GM12878 (cell line): ENCODE results near the gene CACNA1G. TPM values are rescaled to one million over a fixed set of nuclear protein-coding genes. Genes with fewer than 3 reads are reported as not detected.

Experiments used
- ATAC-seq: fragments of 200-7000 bp; cut with Tn5 transposase; 3 replicates; pipeline ENCODE4 v1.9.1; 2020; ENCODE audit warnings: mild to moderate bottlenecking, moderate library complexity
- BruUV-seq: library from RNA; stranded (reverse); fragments of 400-500 nt; replicated peaks from 2 replicates; lab custom pipeline; 2021; lab: Mats Ljungman, UMichigan
- CTCF ChIA-PET: fragments of 300-600 bp; sonication (Branson Sonifier 250); formaldehyde crosslinking; extraction: SDS; loops from one replicate; lab custom pipeline; 2021; ENCODE audit warnings: inconsistent platforms; lab: Yijun Ruan, JAX
- POLR2A ChIA-PET: fragments of 350-600 bp; formaldehyde crosslinking; extraction: SDS; loops from one replicate; lab custom pipeline; 2021; ENCODE audit warnings: inconsistent platforms; lab: Charles Lee
- RAD21 ChIA-PET: fragments of 300-600 bp; sonication (Branson Sonifier 250); formaldehyde crosslinking; loops from one replicate; lab custom pipeline; 2023; ENCODE audit warnings: antibody characterized with exemption; ENCODE audit not compliant: unreplicated experiment; lab: Charles Lee
- SMC1A ChIA-PET: fragments of 300-600 bp; sonication (Branson Sonifier 250); formaldehyde crosslinking; loops from one replicate; lab custom pipeline; 2023; ENCODE audit not compliant: unreplicated experiment, uncharacterized antibody; lab: Charles Lee
- DNase-seq: peaks from one replicate; pipeline ENCODE4 v3.0.0-alpha.2; 2011; ENCODE audit warnings: low read depth, low spot score
- FAIRE-seq: peaks from 3 replicates; lab custom pipeline; 2011; peaks lifted over from hg19 to GRCh38; lab: Jason Lieb, UNC
- H2AFZ ChIP-seq: 2 replicates; pipeline ENCODE4 v1.6.0; 2011; ENCODE audit warnings: low read depth, low read length, control low read depth; ENCODE audit not compliant: control insufficient read depth
- H3K27ac ChIP-seq: 2 replicates; pipeline ENCODE4 v1.5.1; 2011; ENCODE audit warnings: control low read depth; ENCODE audit not compliant: control insufficient read depth, insufficient read depth
- H3K27me3 ChIP-seq, 2 experiments: replicated peaks in 1 of 2; 2 replicates each; pipeline versions ENCODE4 v1.6.0 to v1.6.1; 2011; ENCODE audit warnings: low read length in 1 of 2; ENCODE audit not compliant: control insufficient read depth in 2 of 2, insufficient read depth in 2 of 2
- H3K36me3 ChIP-seq, 2 experiments: 2 replicates each; pipeline ENCODE4 v1.5.1; 2011; ENCODE audit warnings: low read length in 1 of 2; ENCODE audit not compliant: control insufficient read depth in 2 of 2, insufficient read depth in 2 of 2
- H3K4me1 ChIP-seq: 2 replicates; pipeline ENCODE4 v1.6.1; 2011; ENCODE audit warnings: mild to moderate bottlenecking, low read length, moderate library complexity, mixed read lengths; ENCODE audit not compliant: control insufficient read depth, insufficient read depth
- H3K4me2 ChIP-seq: 2 replicates; pipeline ENCODE4 v1.6.0; 2011; ENCODE audit warnings: control low read depth; ENCODE audit not compliant: control insufficient read depth, insufficient read depth
- H3K4me3 ChIP-seq: fragments of 200-600 bp; sonication (generic); 2 replicates; pipeline ENCODE4 v1.5.1; 2016
- H3K79me2 ChIP-seq: 2 replicates; pipeline ENCODE4 v1.6.0; 2011; ENCODE audit warnings: low read length; ENCODE audit not compliant: control insufficient read depth, insufficient read depth
- H3K9ac ChIP-seq: 2 replicates; pipeline ENCODE4 v1.8.0; 2011; ENCODE audit warnings: low read length, control low read depth, mixed read lengths; ENCODE audit not compliant: control insufficient read depth, insufficient read depth
- H3K9me3 ChIP-seq: replicated peaks from 3 replicates; pipeline ENCODE4 v1.5.1; 2011; ENCODE audit warnings: mild to moderate bottlenecking, low read length; ENCODE audit not compliant: control insufficient read depth, insufficient read depth
- H4K20me1 ChIP-seq: 2 replicates; pipeline ENCODE4 v1.6.0; 2011; ENCODE audit not compliant: control insufficient read depth, insufficient read depth
- BACH1 ChIP-seq: fragments of 450-650 bp; IDR thresholded peaks from 2 replicates; pipeline ENCODE4 v1.6.1; 2017; ENCODE audit warnings: mild to moderate bottlenecking, borderline replicate concordance
- CEBPB ChIP-seq, 2 experiments: fragments of 150-350 bp in 1 of 2; IDR thresholded peaks; 2 replicates each; pipeline ENCODE4 v1.6.1; 2012 to 2014; ENCODE audit warnings: low read depth in 2 of 2, low read length in 2 of 2, borderline replicate concordance in 1 of 2, inconsistent platforms in 1 of 2
- EP300 ChIP-seq, 2 experiments: fragments of 150-350 bp in 1 of 2; IDR thresholded peaks; 2 replicates each; pipeline ENCODE4 v1.6.1; 2011 to 2012; ENCODE audit warnings: low read depth in 2 of 2, low read length in 2 of 2, borderline replicate concordance in 1 of 2, improper control_type of control experiment in 1 of 2, inconsistent platforms in 1 of 2; ENCODE audit not compliant: control insufficient read depth in 1 of 2
- IKZF1 ChIP-seq: fragments of 450-650 bp; conservative IDR thresholded peaks from 2 replicates; pipeline ENCODE4 v1.6.1; 2017; ENCODE audit warnings: antibody characterized with exemption, mild to moderate bottlenecking
- JUND ChIP-seq: IDR thresholded peaks from 2 replicates; pipeline ENCODE4 v1.6.1; 2012; ENCODE audit warnings: low read depth, mild to moderate bottlenecking, low read length, improper control_type of control experiment, moderate library complexity
- MAX ChIP-seq: IDR thresholded peaks from 2 replicates; pipeline ENCODE4 v1.6.1; 2012; ENCODE audit warnings: low read depth, low read length, improper control_type of control experiment
- NR2C1 ChIP-seq: fragments of 450-650 bp; IDR thresholded peaks from 2 replicates; pipeline ENCODE4 v1.6.1; 2017; ENCODE audit warnings: antibody characterized with exemption, mild to moderate bottlenecking, moderate library complexity
- PML ChIP-seq: IDR thresholded peaks from 2 replicates; pipeline ENCODE4 v1.6.1; 2012; ENCODE audit warnings: low read length, inconsistent platforms
- REST ChIP-seq: IDR thresholded peaks from 2 replicates; pipeline ENCODE4 v1.6.1; 2012; ENCODE audit warnings: mild to moderate bottlenecking, low read depth, low read length
- SMC3 ChIP-seq: IDR thresholded peaks from 2 replicates; pipeline ENCODE4 v1.6.1; 2011; ENCODE audit warnings: low read length, improper control_type of control experiment, borderline replicate concordance
- SPI1 ChIP-seq: IDR thresholded peaks from 2 replicates; pipeline ENCODE4 v1.6.1; 2011; ENCODE audit warnings: low read depth, mild to moderate bottlenecking, low read length, moderate library complexity, borderline replicate concordance; ENCODE audit not compliant: insufficient read depth
- SUZ12 ChIP-seq: fragments of 200-600 bp; sonication (generic); IDR thresholded peaks from one replicate; pipeline ENCODE4 v1.6.1; 2018; ENCODE audit warnings: antibody characterized with exemption, mild to moderate bottlenecking; ENCODE audit not compliant: unreplicated experiment
- USF1 ChIP-seq: IDR thresholded peaks from 2 replicates; pipeline ENCODE4 v1.6.1; 2011; ENCODE audit warnings: borderline replicate concordance, low read depth, mild to moderate bottlenecking, moderate library complexity, mixed read lengths, low read length; ENCODE audit not compliant: insufficient read depth; ENCODE audit errors: extremely low read length
- ZBTB33 ChIP-seq: fragments of 450-650 bp; IDR thresholded peaks from 2 replicates; pipeline ENCODE4 v1.6.1; 2017; ENCODE audit warnings: mild to moderate bottlenecking
- ZNF207 ChIP-seq: fragments of 450-650 bp; IDR thresholded peaks from 2 replicates; pipeline ENCODE4 v1.6.1; 2014; ENCODE audit warnings: antibody characterized with exemption, mild to moderate bottlenecking, borderline replicate concordance
- WGBS: methylation state at CpG from one replicate; pipeline ENCODE4 v1.1.6; 2016; ENCODE audit warnings: low lambda C conversion rate; ENCODE audit not compliant: insufficient replicate concordance, insufficient coverage; ENCODE audit errors: missing lambda C conversion rate; 5-methylcytosine and 5-hydroxymethylcytosine counted together
- in situ Hi-C: fragments of 300-500 bp; cut with MboI; formaldehyde crosslinking; loops from 9 replicates; pipeline ENCODE4 v1.14.3; 2018; ENCODE audit warnings: mixed read lengths
- intact Hi-C: fragments of 100-400 bp; cut with micrococcal nuclease; formaldehyde crosslinking; loops from one replicate; pipeline ENCODE4 v1.14.2; 2022; ENCODE audit not compliant: unreplicated experiment
- polyA plus RNA-seq, 11 experiments: library from polyadenylated mRNA; depleted of rRNA in 4 of 11; unstranded in 6 of 11; stranded (reverse) in 5 of 11; fragments of >200 nt; fragmentation: Nextera tagmentation in 4 of 11; fragmentation: Illumina TruSeq in 1 of 11; extraction: Ambion mirVana in 4 of 11; extraction: Trizol in 1 of 11; gene quantifications; 1 replicate in 1 of 11; 2 replicates in 10 of 11; pipeline versions ENCODE4 v1.2.1 to v1.2.3, GENCODE V29; 2011 to 2016; ENCODE audit warnings: inconsistent platforms in 2 of 11, missing spikeins in 2 of 11, low read depth in 1 of 11
- total RNA-seq, 4 experiments: library from RNA; depleted of rRNA in 3 of 4; stranded (reverse); fragments of >200 nt in 3 of 4; fragmentation: Illumina TruSeq in 1 of 4; extraction: Trizol in 1 of 4; gene quantifications; 2 replicates each; pipeline versions ENCODE4 v1.2.1 to v1.2.3, GENCODE V29; 2013 to 2021

The CACNA1G gene
- total and polyA plus RNA-seq, 10 of the 15 experiments (the other 5 are each of a cell fraction or from before 2014, with no cell fraction given) = 0.03 to 0.15 TPM; not detected in 8

- Histone ChIP-seq H3K4me3 (no peak overlapping the region), H3K27me3 (no peaks in the 10 kb centered on the region), H3K36me3 (no peaks in the 10 kb centered on the region), H3K79me2 (no peaks in the 10 kb centered on the region), H3K27ac (no peak overlapping the region), H3K9me3 (no peaks in the 10 kb centered on the region), H4K20me1 (no peaks in the 10 kb centered on the region), H3K9ac (no peak overlapping the region), H3K4me2 (no peak overlapping the region), H3K4me1 (no peaks in the 10 kb centered on the region), H2AFZ (no peak overlapping the region)
- ChIA-PET CTCF (no interaction called here), RAD21 (no interaction called here), POLR2A (no interaction called here), SMC1A (interaction anchor here (1.5 kb wide), 1 partner anchor 31 kb away, joined by 3 read pairs; no protein-coding TSS in a partner anchor)
- in situ Hi-C loops (no loop called here), intact Hi-C loops (no loop called here)
- DNase-seq (no peak), ATAC-seq (no peak), FAIRE-seq (no peak)
- no TSS peak for BruUV-seq
- 66% methylated on average over 10 of the region's 10 CpGs for WGBS
- TF ChIP-seq PML (no peak), MAX (no peak), USF1 (no peak), SMC3 (no peak), IKZF1 (no peak), ZBTB33 (no peak), SPI1 (no peak), REST (no peak), CEBPB (IDR thresholded peaks at IDR 0.05; ENCODE audit: borderline replicate concordance in 1 of 2, low read depth in 2 of 2, low read length in 2 of 2) (no peak), JUND (no peak), SUZ12 (no peak), BACH1 (no peak), NR2C1 (no peak), EP300 (IDR thresholded peaks at IDR 0.05; ENCODE audit: borderline replicate concordance in 1 of 2, control insufficient read depth in 1 of 2, low read depth in 2 of 2, low read length in 2 of 2) (no peak), ZNF207 (no peak)
Observed at GRCh38 chr17:50663812-50664374, 103.4 kb downstream of the CACNA1G start.
